HEK293 (cell line): ENCODE data around the gene HDLBP.
A peak's percentile ranks its signal among the peaks of the same experiment; 100 is the strongest.

Source experiments
- EGR2 ChIP-seq: fragments of 450-650 bp; formaldehyde crosslinking; IDR thresholded peaks from 2 replicates; pipeline ENCODE4 v1.5.1; 2016; ENCODE audit warnings: low read depth, missing biosample characterization, missing genetic modification characterization
- GLI4 ChIP-seq: fragments of 450-650 bp; formaldehyde crosslinking; IDR thresholded peaks from 2 replicates; pipeline ENCODE4 v1.5.1; 2016; ENCODE audit warnings: missing biosample characterization, missing genetic modification characterization
- HOXC10 ChIP-seq: sonication (generic); formaldehyde crosslinking; IDR thresholded peaks from 2 replicates; pipeline ENCODE4 v1.8.1; 2023; ENCODE audit warnings: mild to moderate bottlenecking, missing genetic modification reagents
- KLF10 ChIP-seq: fragments of 450-650 bp; IDR thresholded peaks from 2 replicates; pipeline ENCODE4 v1.5.1; 2018; ENCODE audit warnings: missing biosample characterization, mild to moderate bottlenecking, missing genetic modification characterization
- MEIS1 ChIP-seq: sonication (generic); formaldehyde crosslinking; IDR thresholded peaks from 2 replicates; pipeline ENCODE4 v1.8.1; 2022; ENCODE audit warnings: missing genetic modification reagents, mild to moderate bottlenecking, borderline replicate concordance
- MYNN ChIP-seq: fragments of 450-650 bp; formaldehyde crosslinking; IDR thresholded peaks from 2 replicates; pipeline ENCODE4 v1.5.1; 2016; ENCODE audit warnings: missing biosample characterization, missing genetic modification characterization, borderline replicate concordance
- OVOL3 ChIP-seq: fragments of 450-650 bp; formaldehyde crosslinking; IDR thresholded peaks from 2 replicates; pipeline ENCODE4 v1.5.1; 2016; ENCODE audit warnings: missing biosample characterization, missing genetic modification characterization
- PRDM6 ChIP-seq: fragments of 450-650 bp; formaldehyde crosslinking; IDR thresholded peaks from 2 replicates; pipeline ENCODE4 v1.5.1; 2017; ENCODE audit warnings: missing biosample characterization, missing genetic modification characterization
- RBAK ChIP-seq: fragments of 450-650 bp; formaldehyde crosslinking; IDR thresholded peaks from 2 replicates; pipeline ENCODE4 v1.5.1; 2016; ENCODE audit warnings: missing biosample characterization, missing genetic modification characterization
- REPIN1 ChIP-seq: fragments of 450-650 bp; formaldehyde crosslinking; IDR thresholded peaks from 2 replicates; pipeline ENCODE4 v1.5.1; 2017; ENCODE audit warnings: missing biosample characterization, missing genetic modification characterization, low read depth
- SCRT2 ChIP-seq: fragments of 450-650 bp; formaldehyde crosslinking; IDR thresholded peaks from 2 replicates; pipeline ENCODE4 v1.5.1; 2016; ENCODE audit warnings: missing biosample characterization, missing genetic modification characterization
- SP3 ChIP-seq: fragments of 450-650 bp; formaldehyde crosslinking; IDR thresholded peaks from 2 replicates; pipeline ENCODE4 v1.5.1; 2016; ENCODE audit warnings: missing biosample characterization, missing genetic modification characterization
- ZBTB11 ChIP-seq: fragments of 450-650 bp; formaldehyde crosslinking; conservative IDR thresholded peaks from 2 replicates; pipeline ENCODE4 v1.5.1; 2016; ENCODE audit warnings: low read depth, missing biosample characterization, missing genetic modification characterization
- ZBTB17 ChIP-seq: fragments of 450-650 bp; formaldehyde crosslinking; IDR thresholded peaks from 2 replicates; pipeline ENCODE4 v1.5.1; 2016; ENCODE audit warnings: missing biosample characterization, missing genetic modification characterization
- ZBTB48 ChIP-seq: fragments of 450-650 bp; formaldehyde crosslinking; IDR thresholded peaks from 2 replicates; pipeline ENCODE4 v1.5.1; 2016; ENCODE audit warnings: missing biosample characterization, missing genetic modification characterization
- ZBTB8A ChIP-seq: fragments of 450-650 bp; formaldehyde crosslinking; IDR thresholded peaks from 2 replicates; pipeline ENCODE4 v1.5.1; 2016; ENCODE audit warnings: missing biosample characterization, missing genetic modification characterization
- ZIC2 ChIP-seq: fragments of 450-650 bp; formaldehyde crosslinking; IDR thresholded peaks from 2 replicates; pipeline ENCODE4 v1.5.1; 2016; ENCODE audit warnings: missing biosample characterization, missing genetic modification characterization
- ZNF174 ChIP-seq: fragments of 450-650 bp; formaldehyde crosslinking; IDR thresholded peaks from 2 replicates; pipeline ENCODE4 v1.5.0; 2017; ENCODE audit warnings: missing biosample characterization, mild to moderate bottlenecking, missing genetic modification characterization
- ZNF202 ChIP-seq: fragments of 450-650 bp; formaldehyde crosslinking; IDR thresholded peaks from 2 replicates; pipeline ENCODE4 v1.5.1; 2016; ENCODE audit warnings: missing biosample characterization, missing genetic modification characterization, borderline replicate concordance
- ZNF24 ChIP-seq: fragments of 450-650 bp; formaldehyde crosslinking; IDR thresholded peaks from 2 replicates; pipeline ENCODE4 v1.5.1; 2016; ENCODE audit warnings: missing biosample characterization, missing genetic modification characterization
- ZNF248 ChIP-seq: fragments of 450-650 bp; formaldehyde crosslinking; IDR thresholded peaks from 2 replicates; pipeline ENCODE4 v1.5.1; 2017; ENCODE audit warnings: missing biosample characterization, missing genetic modification characterization
- ZNF274 ChIP-seq, 2 experiments: fragments of 200-500 bp in 1 of 2; fragments of 450-650 bp in 1 of 2; sonication (Bioruptor generic) in 1 of 2; formaldehyde crosslinking in 1 of 2; IDR thresholded peaks; 2 replicates each; pipeline versions ENCODE4 v1.5.1 to v1.6.1; 2014 to 2016; ENCODE audit warnings: borderline replicate concordance in 1 of 2, inconsistent platforms in 1 of 2, low read length in 1 of 2, missing biosample characterization in 1 of 2, missing genetic modification characterization in 1 of 2
- ZNF302 ChIP-seq: fragments of 450-650 bp; formaldehyde crosslinking; IDR thresholded peaks from 2 replicates; pipeline ENCODE4 v1.5.1; 2016; ENCODE audit warnings: missing biosample characterization, missing genetic modification characterization, low read depth
- ZNF423 ChIP-seq: fragments of 450-650 bp; formaldehyde crosslinking; IDR thresholded peaks from 2 replicates; pipeline ENCODE4 v1.5.1; 2016; ENCODE audit warnings: missing biosample characterization, missing genetic modification characterization
- ZNF510 ChIP-seq: fragments of 450-650 bp; formaldehyde crosslinking; IDR thresholded peaks from 2 replicates; pipeline ENCODE4 v1.5.1; 2018; ENCODE audit warnings: mild to moderate bottlenecking, missing genetic modification characterization, missing biosample characterization; ENCODE audit not compliant: insufficient replicate concordance
- ZNF560 ChIP-seq: fragments of 450-650 bp; formaldehyde crosslinking; IDR thresholded peaks from 2 replicates; pipeline ENCODE4 v1.5.1; 2017; ENCODE audit warnings: missing biosample characterization, missing genetic modification characterization, borderline replicate concordance
- ZNF777 ChIP-seq: fragments of 450-650 bp; formaldehyde crosslinking; IDR thresholded peaks from 2 replicates; pipeline ENCODE4 v1.5.1; 2017; ENCODE audit warnings: missing biosample characterization, missing genetic modification characterization, borderline replicate concordance
- ZNF843 ChIP-seq: fragments of 450-650 bp; formaldehyde crosslinking; IDR thresholded peaks from 2 replicates; pipeline ENCODE4 v1.5.1; 2016; ENCODE audit warnings: missing biosample characterization, missing genetic modification characterization
- ZSCAN5A ChIP-seq: fragments of 450-650 bp; formaldehyde crosslinking; IDR thresholded peaks from 2 replicates; pipeline ENCODE4 v1.5.1; 2016; ENCODE audit warnings: missing biosample characterization, missing genetic modification characterization
- TF ChIP-seq, protein P1 (sequence below): fragments of 450-650 bp; formaldehyde crosslinking; IDR thresholded peaks from 2 replicates; pipeline ENCODE4 v1.5.1; 2016; ENCODE audit warnings: missing biosample characterization, missing genetic modification characterization
- TF ChIP-seq, protein P2 (sequence below): fragments of 450-650 bp; formaldehyde crosslinking; IDR thresholded peaks from 2 replicates; pipeline ENCODE4 v1.5.1; 2016; ENCODE audit warnings: missing biosample characterization, missing genetic modification characterization

Gene HDLBP

GRCh38 chr2:241271706-241272302, 43.7 kb downstream of the HDLBP start (continued):
- TF ChIP-seq, protein P1, sequence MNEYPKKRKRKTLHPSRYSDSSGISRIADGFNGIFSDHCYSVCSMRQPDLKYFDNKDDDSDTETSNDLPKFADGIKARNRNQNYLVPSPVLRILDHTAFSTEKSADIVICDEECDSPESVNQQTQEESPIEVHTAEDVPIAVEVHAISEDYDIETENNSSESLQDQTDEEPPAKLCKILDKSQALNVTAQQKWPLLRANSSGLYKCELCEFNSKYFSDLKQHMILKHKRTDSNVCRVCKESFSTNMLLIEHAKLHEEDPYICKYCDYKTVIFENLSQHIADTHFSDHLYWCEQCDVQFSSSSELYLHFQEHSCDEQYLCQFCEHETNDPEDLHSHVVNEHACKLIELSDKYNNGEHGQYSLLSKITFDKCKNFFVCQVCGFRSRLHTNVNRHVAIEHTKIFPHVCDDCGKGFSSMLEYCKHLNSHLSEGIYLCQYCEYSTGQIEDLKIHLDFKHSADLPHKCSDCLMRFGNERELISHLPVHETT (tag by site-specific recombination) = no peak
- TF ChIP-seq ZBTB48 = peak; percentile 74
- TF ChIP-seq, protein P2, sequence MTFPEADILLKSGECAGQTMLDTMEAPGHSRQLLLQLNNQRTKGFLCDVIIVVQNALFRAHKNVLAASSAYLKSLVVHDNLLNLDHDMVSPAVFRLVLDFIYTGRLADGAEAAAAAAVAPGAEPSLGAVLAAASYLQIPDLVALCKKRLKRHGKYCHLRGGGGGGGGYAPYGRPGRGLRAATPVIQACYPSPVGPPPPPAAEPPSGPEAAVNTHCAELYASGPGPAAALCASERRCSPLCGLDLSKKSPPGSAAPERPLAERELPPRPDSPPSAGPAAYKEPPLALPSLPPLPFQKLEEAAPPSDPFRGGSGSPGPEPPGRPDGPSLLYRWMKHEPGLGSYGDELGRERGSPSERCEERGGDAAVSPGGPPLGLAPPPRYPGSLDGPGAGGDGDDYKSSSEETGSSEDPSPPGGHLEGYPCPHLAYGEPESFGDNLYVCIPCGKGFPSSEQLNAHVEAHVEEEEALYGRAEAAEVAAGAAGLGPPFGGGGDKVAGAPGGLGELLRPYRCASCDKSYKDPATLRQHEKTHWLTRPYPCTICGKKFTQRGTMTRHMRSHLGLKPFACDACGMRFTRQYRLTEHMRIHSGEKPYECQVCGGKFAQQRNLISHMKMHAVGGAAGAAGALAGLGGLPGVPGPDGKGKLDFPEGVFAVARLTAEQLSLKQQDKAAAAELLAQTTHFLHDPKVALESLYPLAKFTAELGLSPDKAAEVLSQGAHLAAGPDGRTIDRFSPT (tag by site-specific recombination) = no peak
- no peak for TF ChIP-seq ZIC2 (tag by site-specific recombination)
- no peak for TF ChIP-seq ZNF777 (tag by site-specific recombination)
- no peak for TF ChIP-seq MEIS1
- no peak for TF ChIP-seq ZNF24 (tag by site-specific recombination)
- 0 out of 2 replicates have a peak, but pooled peaks have one; percentile 4 for TF ChIP-seq SCRT2
- no peak for TF ChIP-seq OVOL3
- TF ChIP-seq PRDM6 = no peak
- no peak for TF ChIP-seq ZNF423
- no peak for TF ChIP-seq RBAK (tag by site-specific recombination)
- no peak for TF ChIP-seq ZNF248 (tag by site-specific recombination)
- TF ChIP-seq ZNF510 = no peak
- no peak for TF ChIP-seq ZNF560
- TF ChIP-seq ZBTB11 (tag by site-specific recombination) = peak; percentile 58; the same call in 1 of the 2 replicates
- TF ChIP-seq SP3 (tag by site-specific recombination) = peak; percentile 35; the same call in 1 of the 2 replicates
- no peak for TF ChIP-seq EGR2
- TF ChIP-seq ZSCAN5A (tag by site-specific recombination) = no peak
- TF ChIP-seq ZNF174 (tag by site-specific recombination) = no peak
- TF ChIP-seq ZBTB8A (tag by site-specific recombination) = peak; percentile 70; the same call in 1 of the 2 replicates
- no peak for TF ChIP-seq ZNF202
- no peak for TF ChIP-seq KLF10 (tag by site-specific recombination)
- no peak for TF ChIP-seq ZNF274 (IDR thresholded peaks at IDR 0.05; ENCODE audit: low read length)
- no peak for TF ChIP-seq ZNF274 (tag by site-specific recombination; IDR thresholded peaks at IDR 0.05; ENCODE audit: borderline replicate concordance)
- peak; percentile 50 for TF ChIP-seq ZBTB17 (tag by site-specific recombination)
- TF ChIP-seq GLI4 (tag by site-specific recombination) = no peak
- no peak for TF ChIP-seq ZNF302 (tag by site-specific recombination)
- TF ChIP-seq HOXC10 (CRISPR knock-in tag) = no peak
- no peak for TF ChIP-seq REPIN1 (tag by site-specific recombination)
- no peak for TF ChIP-seq ZNF843 (tag by site-specific recombination)
- TF ChIP-seq MYNN = no peak
